ENCODE results near the gene SERINC2. TPM values are rescaled to one million over a fixed set of nuclear protein-coding genes. Genes with fewer than 3 reads are reported as not detected.

The SERINC2 gene
- polyA plus RNA-seq, 1 experiment = 109 TPM

- ChIA-PET CTCF (interaction anchor here (3.9 to 10.0 kb wide), 2 partner anchors 34 to 162 kb away, joined by 38 to 79 read pairs; no protein-coding TSS in a partner anchor), POLR2A (no interaction called here)
- DNase-seq (ENCODE audit: low read depth) = no peak
- Histone ChIP-seq H3K36me3 (ENCODE audit: control insufficient read depth, insufficient read depth, low read length) (no peaks in the 10 kb centered on the region), H3K27me3 (ENCODE audit: control insufficient read depth, insufficient read depth, low read length) (no peaks in the 10 kb centered on the region), H3K4me3 (ENCODE audit: low read depth, low read length) (no peak overlapping the region)
- TF ChIP-seq CTCF (IDR thresholded peaks at IDR 0.05; ENCODE audit: insufficient read depth, low read depth, low read length) = no peak
Measured at GRCh38 chr1:31387612-31388011, 25.4 kb upstream of the SERINC2 start.

- CTCF ChIA-PET = interaction anchor here (1.6 to 10.0 kb wide), 3 partner anchors 30 to 160 kb away, joined by 5 to 79 read pairs (median 38); no protein-coding TSS in a partner anchor
- POLR2A ChIA-PET = no interaction called here
- no peak overlapping the region for H3K4me3 ChIP-seq (ENCODE audit: low read depth, low read length)
- no peak for TF ChIP-seq CTCF (IDR thresholded peaks at IDR 0.05; ENCODE audit: insufficient read depth, low read depth, low read length)
- DNase-seq (ENCODE audit: low read depth) = no peak
- no peaks in the 10 kb centered on the region for H3K27me3 ChIP-seq (ENCODE audit: control insufficient read depth, insufficient read depth, low read length)
- no peaks in the 10 kb centered on the region for H3K36me3 ChIP-seq (ENCODE audit: control insufficient read depth, insufficient read depth, low read length)
Measured at GRCh38 chr1:31389616-31390015, 23.4 kb upstream of the SERINC2 start.

GRCh38 chr1:31390071-31390470, 22.9 kb upstream of the SERINC2 start:
- DNase-seq (ENCODE audit: low read depth) = no peak
- CTCF ChIA-PET = interaction anchor here (1.6 to 10.0 kb wide), 4 partner anchors 9 to 159 kb away, joined by 5 to 79 read pairs (median 22); no protein-coding TSS in a partner anchor
- Histone ChIP-seq H3K36me3 (ENCODE audit: control insufficient read depth, insufficient read depth, low read length) (no peaks in the 10 kb centered on the region), H3K4me3 (ENCODE audit: low read depth, low read length) (no peak overlapping the region), H3K27me3 (ENCODE audit: control insufficient read depth, insufficient read depth, low read length) (no peaks in the 10 kb centered on the region)
- POLR2A ChIA-PET = no interaction called here
- no peak for TF ChIP-seq CTCF (IDR thresholded peaks at IDR 0.05; ENCODE audit: insufficient read depth, low read depth, low read length)

DNA sequence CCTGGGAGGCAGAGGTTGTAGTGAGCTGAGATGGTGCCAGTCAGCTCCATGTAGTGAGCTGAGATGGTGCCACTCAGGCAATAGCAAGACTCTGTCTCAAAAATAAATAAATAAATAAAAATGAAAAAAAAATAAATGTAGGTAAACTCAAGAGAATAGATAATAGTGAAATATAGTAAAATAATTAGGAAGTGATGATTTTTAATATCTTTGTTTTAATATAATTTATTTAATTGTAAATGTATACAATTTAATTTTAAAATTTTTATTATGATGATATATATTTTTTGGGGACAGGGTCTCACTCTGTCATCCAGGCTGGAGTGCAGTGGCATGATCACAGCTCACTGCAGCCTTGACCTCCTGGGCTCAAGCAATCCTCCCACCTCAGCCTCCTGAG, 19.6 kb upstream of the SERINC2 start:
- H3K27me3 ChIP-seq (ENCODE audit: control insufficient read depth, insufficient read depth, low read length) = no peaks in the 10 kb centered on the region
- DNase-seq (ENCODE audit: low read depth) = no peak
- H3K36me3 ChIP-seq (ENCODE audit: control insufficient read depth, insufficient read depth, low read length) = no peaks in the 10 kb centered on the region
- POLR2A ChIA-PET = no interaction called here
- CTCF ChIA-PET = interaction anchor here (1.1 to 11.0 kb wide), 6 partner anchors 10 to 162 kb away, joined by 5 to 387 read pairs (median 30); partner anchors contain the start of gene SERINC2
- no peak overlapping the region for H3K4me3 ChIP-seq (ENCODE audit: low read depth, low read length)
- no peak for TF ChIP-seq CTCF (IDR thresholded peaks at IDR 0.05; ENCODE audit: insufficient read depth, low read depth, low read length)

- no peak overlapping the region for H3K4me3 ChIP-seq (ENCODE audit: low read depth, low read length)
- DNase-seq (ENCODE audit: low read depth) = no peak
- TF ChIP-seq CTCF (IDR thresholded peaks at IDR 0.05; ENCODE audit: insufficient read depth, low read depth, low read length) = peak; percentile 95
- no peaks in the 10 kb centered on the region for H3K27me3 ChIP-seq (ENCODE audit: control insufficient read depth, insufficient read depth, low read length)
- H3K36me3 ChIP-seq (ENCODE audit: control insufficient read depth, insufficient read depth, low read length) = no peaks in the 10 kb centered on the region
- POLR2A ChIA-PET = interaction anchor here (0.5 kb wide), 1 partner anchor 116 kb away, joined by 3 read pairs; no protein-coding TSS in a partner anchor
- CTCF ChIA-PET = interaction anchor here (0.7 to 11.0 kb wide), 20 partner anchors 11 to 613 kb away, joined by 3 to 387 read pairs (median 5); partner anchors contain the start of genes FABP3 and SERINC2
Measured at GRCh38 chr1:31394584-31395193, 18.3 kb upstream of the SERINC2 start.

All from BJ (cell line).